ENCODE measurements around the gene CDCA8. TPM values are rescaled to one million over a fixed set of nuclear protein-coding genes. Genes with fewer than 3 reads are reported as not detected.

The CDCA8 gene
- total RNA-seq, 1 donor from 2014 or later = 35.1 TPM

DNA sequence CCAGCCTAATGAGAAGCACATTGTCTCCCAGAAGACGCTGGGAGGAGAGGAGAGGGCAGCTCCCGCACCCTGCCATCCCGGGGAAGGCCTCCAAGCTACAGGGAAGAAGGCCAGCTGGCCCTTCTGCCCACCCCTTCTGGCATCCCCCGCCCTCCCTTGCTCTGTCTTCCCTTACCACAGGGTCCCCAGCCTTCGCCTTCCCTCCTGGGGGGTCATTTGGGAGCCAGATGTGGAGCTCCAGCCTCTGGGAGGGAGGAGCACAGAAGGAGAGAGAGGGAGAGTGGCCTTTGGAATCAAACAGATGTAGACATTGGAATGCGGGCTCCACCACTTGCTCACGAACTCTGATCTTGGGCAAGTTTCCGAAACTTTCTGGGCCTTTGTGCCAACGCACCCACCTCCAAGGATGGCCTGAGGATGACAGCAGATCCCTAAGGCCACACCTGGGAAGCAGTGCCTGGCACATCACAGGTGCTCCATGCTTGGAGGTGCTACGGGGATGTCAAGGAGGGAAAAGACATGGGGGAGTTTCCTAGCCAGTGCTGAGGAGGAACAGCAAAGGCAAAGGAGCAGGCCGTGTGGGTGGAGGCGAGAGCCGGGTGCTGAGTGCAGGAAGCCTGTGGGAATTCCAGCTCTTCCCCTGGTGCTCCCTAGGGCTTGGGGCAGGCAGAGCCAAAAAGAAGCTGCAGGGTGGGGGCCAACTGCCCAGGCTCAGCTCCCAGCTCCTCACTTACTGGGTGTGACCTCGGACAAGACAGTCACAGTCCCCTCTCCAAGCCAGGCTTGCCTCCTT lies 34.5 kb upstream of the CDCA8 start:
- Mint-ChIP-seq H3K36me3 (no peaks in the 10 kb centered on the region), H3K4me3 (no peak overlapping the region), H3K27ac (no peak overlapping the region), H3K9me3 (no peaks in the 10 kb centered on the region), H3K4me1 (ENCODE audit: unreplicated experiment) (peaks cover 5% of the 10 kb centered on the region), H3K27me3 (peaks cover 21% of the 10 kb centered on the region)
- DNase-seq (ENCODE audit: extremely low spot score, unreplicated experiment) = no peak
- TF ChIP-seq, protein P1, sequence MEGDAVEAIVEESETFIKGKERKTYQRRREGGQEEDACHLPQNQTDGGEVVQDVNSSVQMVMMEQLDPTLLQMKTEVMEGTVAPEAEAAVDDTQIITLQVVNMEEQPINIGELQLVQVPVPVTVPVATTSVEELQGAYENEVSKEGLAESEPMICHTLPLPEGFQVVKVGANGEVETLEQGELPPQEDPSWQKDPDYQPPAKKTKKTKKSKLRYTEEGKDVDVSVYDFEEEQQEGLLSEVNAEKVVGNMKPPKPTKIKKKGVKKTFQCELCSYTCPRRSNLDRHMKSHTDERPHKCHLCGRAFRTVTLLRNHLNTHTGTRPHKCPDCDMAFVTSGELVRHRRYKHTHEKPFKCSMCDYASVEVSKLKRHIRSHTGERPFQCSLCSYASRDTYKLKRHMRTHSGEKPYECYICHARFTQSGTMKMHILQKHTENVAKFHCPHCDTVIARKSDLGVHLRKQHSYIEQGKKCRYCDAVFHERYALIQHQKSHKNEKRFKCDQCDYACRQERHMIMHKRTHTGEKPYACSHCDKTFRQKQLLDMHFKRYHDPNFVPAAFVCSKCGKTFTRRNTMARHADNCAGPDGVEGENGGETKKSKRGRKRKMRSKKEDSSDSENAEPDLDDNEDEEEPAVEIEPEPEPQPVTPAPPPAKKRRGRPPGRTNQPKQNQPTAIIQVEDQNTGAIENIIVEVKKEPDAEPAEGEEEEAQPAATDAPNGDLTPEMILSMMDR (conservative IDR thresholded peaks at IDR 0.05) = no peak

GRCh38 chr1:37658486-37658885 lies 33.8 kb upstream of the CDCA8 start:
- DNase-seq (ENCODE audit: extremely low spot score, unreplicated experiment) = no peak
- peaks cover 21% of the 10 kb centered on the region for H3K27me3 Mint-ChIP-seq
- H3K9me3 Mint-ChIP-seq = no peaks in the 10 kb centered on the region
- H3K36me3 Mint-ChIP-seq = no peaks in the 10 kb centered on the region
- H3K4me1 Mint-ChIP-seq (ENCODE audit: unreplicated experiment) = peaks cover 10% of the 10 kb centered on the region
- TF ChIP-seq, protein P1 (conservative IDR thresholded peaks at IDR 0.05) = no peak
- no peak overlapping the region for H3K27ac Mint-ChIP-seq
- no peak overlapping the region for H3K4me3 Mint-ChIP-seq

- H3K9me3 Mint-ChIP-seq = no peaks in the 10 kb centered on the region
- H3K36me3 Mint-ChIP-seq = no peaks in the 10 kb centered on the region
- peaks cover 10% of the 10 kb centered on the region for H3K4me1 Mint-ChIP-seq (ENCODE audit: unreplicated experiment)
- peaks cover 29% of the 10 kb centered on the region for H3K27me3 Mint-ChIP-seq
- TF ChIP-seq, protein P1 (conservative IDR thresholded peaks at IDR 0.05) = no peak
- H3K27ac Mint-ChIP-seq = no peak overlapping the region
- no peak for DNase-seq (ENCODE audit: extremely low spot score, unreplicated experiment)
- no peak overlapping the region for H3K4me3 Mint-ChIP-seq
Observed at GRCh38 chr1:37660664-37661063, 31.7 kb upstream of the CDCA8 start.

DNA sequence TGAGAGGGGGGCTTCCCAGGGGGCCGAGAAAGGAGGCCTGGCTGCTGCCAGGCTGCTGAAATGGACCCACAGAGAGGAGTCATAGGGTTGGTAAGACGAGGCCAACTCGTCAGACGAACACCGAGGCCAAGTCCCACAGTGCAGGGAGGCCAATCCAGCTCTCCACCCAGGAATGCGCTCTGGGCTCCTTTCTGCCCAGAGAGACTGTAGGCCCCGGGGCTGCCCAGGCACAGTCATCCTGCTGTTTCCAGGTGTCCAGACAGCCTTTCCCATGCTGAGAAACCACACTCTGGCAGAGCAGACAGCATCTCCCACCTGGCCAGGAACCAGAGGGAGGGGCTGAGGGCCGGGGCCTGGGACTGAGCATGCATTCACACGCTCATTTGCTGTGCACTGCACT lies 30.9 kb upstream of the CDCA8 start:
- DNase-seq (ENCODE audit: extremely low spot score, unreplicated experiment) = no peak
- no peaks in the 10 kb centered on the region for H3K36me3 Mint-ChIP-seq
- TF ChIP-seq, protein P1 (conservative IDR thresholded peaks at IDR 0.05) = no peak
- peaks cover 30% of the 10 kb centered on the region for H3K27me3 Mint-ChIP-seq
- H3K4me3 Mint-ChIP-seq = no peak overlapping the region
- H3K27ac Mint-ChIP-seq = no peak overlapping the region
- H3K4me1 Mint-ChIP-seq (ENCODE audit: unreplicated experiment) = peaks cover 10% of the 10 kb centered on the region
- no peaks in the 10 kb centered on the region for H3K9me3 Mint-ChIP-seq

GRCh38 chr1:37662031-37662755 lies 30.1 kb upstream of the CDCA8 start:
- Mint-ChIP-seq H3K36me3 (no peaks in the 10 kb centered on the region), H3K27me3 (peaks cover 35% of the 10 kb centered on the region)

More at GRCh38 chr1:37662031-37662755, 30.1 kb upstream of the CDCA8 start:
- Mint-ChIP-seq H3K4me1 (ENCODE audit: unreplicated experiment) (peaks cover 10% of the 10 kb centered on the region), H3K27ac (no peak overlapping the region), H3K4me3 (no peak overlapping the region), H3K9me3 (no peaks in the 10 kb centered on the region)
- TF ChIP-seq, protein P1 (conservative IDR thresholded peaks at IDR 0.05) = no peak
- no peak for DNase-seq (ENCODE audit: extremely low spot score, unreplicated experiment)
